Suppressor macrophage treated with lipopolysaccharide for 1 hour (primary cell): Measurements from ENCODE around the gene LSG1.
A peak's percentile ranks its signal among the peaks of the same experiment; 100 is the strongest.

Experiments
- DNase-seq, 3 donors: peaks; one replicate each; pipeline ENCODE4 v3.0.0-alpha.2; 2020 to 2022

LSG1 gene

DNA sequence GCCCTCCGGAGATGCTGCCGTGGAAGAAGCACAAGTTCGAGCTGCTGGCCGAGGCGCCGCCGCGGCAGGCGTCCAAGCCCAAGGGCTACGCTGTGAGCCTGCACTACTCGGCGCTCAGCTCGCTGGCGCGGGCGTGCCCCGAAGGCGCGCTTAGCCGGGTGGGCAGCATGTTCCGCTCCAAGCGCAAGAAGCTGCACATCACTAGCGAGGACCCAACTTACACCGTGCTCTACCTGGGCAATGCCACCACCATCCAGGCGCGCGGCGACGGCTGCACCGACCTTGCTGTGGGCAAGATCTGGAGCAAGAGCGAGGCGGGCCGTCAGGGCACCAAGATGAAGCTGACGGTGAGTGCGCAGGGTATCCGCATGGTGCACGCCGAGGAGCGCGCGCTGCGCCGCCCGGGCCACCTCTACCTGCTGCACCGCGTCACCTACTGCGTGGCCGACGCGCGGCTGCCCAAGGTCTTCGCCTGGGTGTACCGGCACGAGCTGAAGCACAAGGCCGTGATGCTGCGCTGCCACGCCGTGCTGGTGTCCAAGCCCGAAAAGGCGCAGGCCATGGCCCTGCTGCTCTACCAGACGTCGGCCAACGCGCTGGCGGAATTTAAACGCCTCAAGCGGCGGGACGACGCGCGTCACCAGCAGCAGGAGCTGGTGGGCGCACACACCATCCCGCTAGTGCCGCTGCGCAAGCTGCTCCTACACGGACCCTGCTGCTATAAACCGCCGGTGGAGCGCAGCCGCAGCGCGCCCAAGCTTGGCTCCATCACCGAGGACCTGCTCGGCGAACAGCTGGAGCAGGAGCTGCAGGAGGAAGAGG lies 15.0 kb upstream of the LSG1 start:
- DNase-seq = peak in 1 of 3 donors; percentile 51

DNA sequence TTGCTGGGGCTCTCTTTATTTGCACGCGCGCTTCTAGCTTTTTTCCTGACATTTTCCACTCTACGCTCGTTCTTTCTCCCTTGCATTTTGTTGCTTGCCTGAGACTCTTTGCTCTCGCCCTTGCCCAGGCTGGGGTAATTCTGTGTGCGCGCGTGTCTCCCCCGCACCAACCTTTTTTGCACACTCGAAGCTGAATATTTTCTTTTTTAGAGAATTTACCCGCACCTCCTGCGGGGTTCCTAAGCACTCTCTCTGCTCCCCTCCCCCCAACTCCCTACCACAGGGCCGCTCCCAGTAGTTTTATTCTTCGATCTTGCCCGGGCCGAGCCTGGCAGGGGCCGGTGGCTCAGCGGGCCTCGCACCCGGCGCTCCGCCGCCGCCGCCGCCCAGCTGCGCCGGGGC lies 14.4 kb upstream of the LSG1 start:
- DNase-seq = no peak

DNA sequence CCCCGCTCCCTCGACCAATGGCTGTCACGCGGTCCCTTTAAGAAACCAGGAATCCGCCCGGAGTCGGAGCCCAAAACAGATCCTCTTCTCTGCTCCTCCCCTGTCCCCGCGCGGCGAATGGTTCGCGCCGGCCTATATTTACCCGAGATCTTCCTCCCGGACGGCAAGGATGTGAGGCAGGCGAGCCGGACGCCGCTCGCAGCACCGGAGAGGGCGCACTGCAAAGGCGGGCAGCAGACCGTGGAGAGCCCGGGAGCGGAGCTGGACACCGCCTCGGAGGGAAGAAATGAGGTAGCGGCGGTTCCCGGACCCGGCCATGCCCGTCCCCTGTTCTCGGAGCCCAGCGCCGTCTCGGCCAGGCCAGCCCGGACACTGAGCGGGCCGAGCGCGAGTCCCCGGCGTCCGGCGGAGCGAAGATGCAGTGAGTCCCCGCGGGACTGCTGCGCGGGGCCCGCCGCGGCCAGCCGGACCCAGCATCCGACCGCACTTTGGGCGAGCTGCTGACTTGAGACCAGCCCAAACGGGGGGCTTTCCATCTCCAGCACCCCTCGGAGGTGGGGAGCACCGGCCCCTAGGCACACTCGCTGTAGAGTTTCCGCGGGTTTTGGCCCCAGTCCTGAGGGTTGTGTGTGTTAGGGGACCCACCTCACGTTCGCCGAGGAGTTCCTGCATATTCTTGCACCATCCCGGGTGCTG lies 13.9 kb upstream of the LSG1 start, which contains the start of gene FAM43A:
Gene FAM43A (plus strand): TSS at position 166 of the 696 bp plus-strand sequence. CDS start 944 bp downstream, outside the sequence.
- peak; percentile 95 to 96 (median 95) for DNase-seq

DNA sequence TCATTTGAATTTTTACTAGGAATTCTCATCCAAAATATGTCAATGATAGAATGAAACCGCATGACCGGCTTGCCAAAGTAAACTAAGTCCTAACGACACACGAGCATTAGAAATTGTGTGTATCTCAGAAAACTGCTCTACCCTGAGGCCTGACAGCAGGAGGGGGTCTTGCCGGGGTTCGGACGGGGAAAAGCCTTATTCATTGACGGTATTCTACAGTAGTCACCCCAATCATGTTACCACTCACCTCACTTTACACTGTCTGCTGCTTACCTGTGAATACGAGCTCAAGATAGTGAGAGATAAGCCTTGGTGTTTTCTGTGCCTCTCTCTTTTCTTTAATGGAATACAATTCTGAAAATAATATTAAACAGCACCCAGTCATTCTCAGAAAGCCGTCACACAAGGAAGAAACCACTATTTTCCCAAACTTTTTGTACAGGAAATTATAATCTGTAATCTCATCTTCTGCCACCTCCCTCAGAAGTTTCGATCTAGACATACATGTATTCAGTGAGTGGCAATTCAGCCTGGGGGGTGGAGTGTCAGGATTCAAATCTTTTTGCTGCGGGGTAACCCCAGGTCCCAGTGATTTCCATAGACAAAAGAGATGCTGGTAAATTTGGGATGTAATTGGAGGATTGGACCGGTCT lies 13.2 kb upstream of the LSG1 start:
- no peak for DNase-seq

DNA sequence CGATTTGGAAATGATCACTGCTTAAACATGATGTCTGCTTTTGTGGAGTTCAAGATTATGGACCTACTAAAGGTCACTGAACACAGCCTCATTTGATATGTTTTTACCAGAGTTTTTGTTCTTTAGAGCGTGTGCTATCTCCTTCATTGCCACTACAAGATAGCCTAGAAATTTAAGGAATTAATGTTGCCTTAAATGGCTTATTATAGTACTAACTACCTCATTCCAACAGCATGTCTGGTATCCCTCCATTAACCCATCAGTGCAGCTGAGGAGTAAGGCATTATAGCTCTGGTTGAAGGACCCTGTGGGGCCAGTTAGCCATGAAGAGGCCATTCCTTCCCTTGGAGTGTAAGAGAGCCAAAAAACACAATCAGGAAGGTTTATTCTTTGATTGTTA lies 11.4 kb upstream of the LSG1 start:
- no peak for DNase-seq

DNA sequence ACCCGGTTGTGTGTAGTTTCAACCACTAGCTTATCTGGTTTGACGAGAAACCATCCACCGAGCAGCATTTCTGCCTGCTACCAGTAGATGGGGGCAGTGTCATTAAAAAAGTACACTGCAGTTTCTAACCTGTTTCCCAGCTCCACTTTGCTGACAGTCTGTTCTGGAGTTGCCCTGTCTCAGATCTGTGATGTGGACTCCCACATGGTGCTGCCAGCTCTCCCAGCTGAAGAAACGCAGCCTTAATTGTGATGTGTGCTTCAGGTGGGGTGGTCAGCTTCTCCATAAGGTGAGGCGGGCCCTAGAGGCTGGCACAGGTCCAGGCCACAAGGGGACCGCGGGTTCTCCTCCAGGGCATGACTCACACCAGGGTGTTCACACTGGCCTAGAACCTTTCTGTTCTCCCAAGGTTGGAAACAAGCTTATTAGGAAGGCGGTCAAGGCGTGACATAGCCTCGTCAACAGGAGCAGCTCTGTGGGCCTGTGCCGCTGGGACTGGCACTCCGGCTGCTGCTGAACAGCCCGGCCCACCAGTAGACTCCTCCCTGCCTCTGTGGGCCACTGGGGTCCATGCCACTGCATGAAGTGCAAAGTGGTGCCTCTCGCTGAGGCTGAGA lies 10.8 kb upstream of the LSG1 start:
- DNase-seq = peak; percentile 72 to 83 (median 76)

DNA sequence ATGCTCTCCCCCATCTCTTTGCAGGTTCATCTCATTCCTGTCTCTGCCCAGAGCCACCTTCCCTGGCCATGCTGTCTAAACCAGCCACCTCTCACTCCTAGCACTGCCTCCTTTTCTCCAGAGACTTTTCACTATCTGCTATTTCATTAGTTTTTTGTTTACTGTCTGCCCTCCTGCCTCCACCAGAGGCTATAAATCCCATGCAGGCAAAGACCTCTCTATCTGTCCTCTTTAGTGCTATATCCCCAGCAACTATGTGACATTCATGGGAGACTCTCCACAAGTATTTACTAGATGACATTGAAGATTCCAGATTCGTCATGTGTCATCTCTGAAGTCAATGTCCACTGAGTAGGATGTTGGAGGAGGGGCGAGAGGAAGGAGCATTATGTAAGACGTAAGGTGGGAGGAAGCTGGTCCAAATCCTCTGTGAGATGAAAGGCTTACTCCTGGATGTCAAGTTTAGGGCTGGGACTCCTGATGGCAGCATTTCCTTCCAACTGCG lies 10.2 kb upstream of the LSG1 start:
- no peak for DNase-seq

DNA sequence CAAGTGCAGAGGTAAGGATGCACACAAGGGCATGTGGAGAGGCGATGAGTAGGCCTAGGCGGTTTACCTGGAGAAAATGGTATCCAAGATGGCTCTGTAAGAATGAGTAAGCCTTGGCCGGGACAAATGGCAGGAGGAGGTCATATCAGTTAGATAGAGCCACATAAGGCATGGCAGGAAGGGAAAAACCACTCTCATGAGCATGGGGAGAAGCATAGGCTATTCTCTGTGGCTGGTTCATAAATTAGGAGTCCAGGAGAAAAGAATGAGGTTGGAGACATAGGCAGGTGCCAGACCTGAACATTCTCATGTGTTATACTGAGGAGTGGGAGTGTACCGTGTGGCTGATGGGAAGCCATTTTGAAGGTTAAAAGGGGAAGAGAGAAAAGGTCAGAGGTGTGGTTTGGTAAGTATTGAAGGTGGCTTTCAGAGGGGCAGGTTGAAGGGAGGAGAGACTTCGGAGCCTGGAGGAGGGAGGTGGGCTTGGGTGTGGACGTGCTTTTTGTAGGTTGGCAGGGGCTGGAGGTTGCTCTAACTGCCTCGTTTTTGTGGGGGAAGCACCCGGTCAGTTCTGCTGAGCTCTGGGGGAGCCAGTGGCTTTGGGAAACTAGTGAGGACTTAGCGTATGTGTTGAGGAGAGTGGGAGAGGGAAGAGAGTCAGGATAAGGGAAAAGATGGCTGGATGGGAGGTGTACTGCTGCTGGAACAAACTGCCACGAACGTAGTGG lies 9.1 kb upstream of the LSG1 start:
- no peak for DNase-seq

DNA sequence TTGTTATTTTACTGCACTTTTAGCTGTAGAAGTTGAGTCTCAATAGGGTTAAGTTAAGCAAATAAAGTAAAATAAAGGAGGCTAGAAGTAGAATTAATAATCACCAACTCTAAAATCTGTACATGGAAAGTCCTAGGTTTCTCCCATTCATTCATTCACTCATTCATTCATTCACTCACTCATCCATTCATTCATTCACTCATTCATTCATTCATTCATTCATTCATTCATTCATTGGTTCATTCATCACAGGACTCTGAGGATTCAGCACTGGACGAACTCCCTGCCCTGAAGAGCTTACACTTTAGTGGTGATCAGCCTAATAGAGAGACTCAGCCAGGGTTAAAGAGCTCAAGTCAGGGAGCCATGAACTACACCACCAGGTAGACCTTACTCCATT lies 4.5 kb upstream of the LSG1 start:
- no peak for DNase-seq

DNA sequence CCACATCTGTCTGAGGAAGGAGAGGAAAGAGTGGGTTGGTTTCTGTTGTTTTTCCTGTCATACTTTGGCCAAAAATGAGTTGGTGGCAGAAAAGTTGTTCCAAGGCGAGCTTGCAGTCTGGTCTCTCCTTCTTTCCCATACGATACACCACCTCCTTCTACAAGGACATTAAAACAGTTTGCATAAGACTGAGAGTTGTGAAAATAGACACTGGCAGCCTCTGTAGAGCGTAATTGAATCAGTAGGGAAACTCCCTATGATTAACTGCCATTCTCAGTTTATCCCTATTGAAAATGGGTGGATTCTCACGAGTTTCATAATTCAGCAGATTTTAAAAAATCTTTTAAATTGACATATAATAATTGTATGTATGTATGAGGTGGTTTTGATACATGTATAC lies 3.7 kb upstream of the LSG1 start:
- DNase-seq = peak; percentile 24 to 42 (median 36)

DNA sequence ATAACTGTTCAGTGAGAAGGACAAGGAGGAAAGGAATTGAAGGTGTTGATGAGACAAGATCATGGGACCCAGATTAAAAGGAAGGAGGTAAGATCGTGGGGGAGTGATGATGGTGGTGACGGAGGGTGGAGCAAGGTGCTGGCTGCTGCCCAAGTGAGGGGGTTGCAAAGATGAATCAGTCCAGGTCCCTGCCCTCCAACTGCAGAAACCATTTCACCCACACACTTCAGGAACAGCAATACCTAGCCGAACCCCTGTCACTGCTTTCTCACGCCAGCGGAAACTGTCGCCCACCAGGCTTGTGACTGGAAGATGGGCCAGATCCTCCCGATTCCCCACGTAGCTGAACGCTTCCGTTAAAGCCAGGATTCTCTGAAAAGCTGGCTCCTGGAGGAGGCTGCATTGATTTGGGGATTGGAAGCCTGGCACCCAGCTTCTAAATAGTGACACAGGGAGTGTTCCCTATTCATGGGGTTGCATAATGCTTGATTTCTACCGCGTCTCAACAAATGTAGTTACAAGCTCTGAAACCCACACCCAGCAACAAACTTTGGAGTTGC lies 3.2 kb upstream of the LSG1 start:
- DNase-seq = peak in 1 of 3 donors; percentile 28

DNA sequence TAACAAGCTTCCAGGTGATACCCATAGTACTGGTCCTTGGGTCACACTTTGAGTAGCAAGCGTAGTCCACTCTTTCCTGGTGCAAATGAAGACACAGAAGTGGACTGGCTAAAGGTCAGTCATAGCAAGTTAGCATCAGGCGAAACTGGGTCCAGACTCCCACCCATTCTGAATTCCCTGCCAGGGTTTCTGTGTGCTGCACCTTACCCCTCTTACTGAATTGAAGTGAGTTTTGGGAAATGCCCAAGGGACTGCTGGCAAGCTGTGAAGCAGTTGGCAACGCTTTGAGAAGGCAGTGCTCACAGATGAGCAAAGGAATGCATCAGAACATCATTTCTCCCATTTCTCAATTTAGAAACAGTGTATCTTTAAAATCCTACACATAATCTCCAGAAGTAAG lies 1.8 kb upstream of the LSG1 start:
- DNase-seq = peak in 1 of 3 donors; percentile 10

DNA sequence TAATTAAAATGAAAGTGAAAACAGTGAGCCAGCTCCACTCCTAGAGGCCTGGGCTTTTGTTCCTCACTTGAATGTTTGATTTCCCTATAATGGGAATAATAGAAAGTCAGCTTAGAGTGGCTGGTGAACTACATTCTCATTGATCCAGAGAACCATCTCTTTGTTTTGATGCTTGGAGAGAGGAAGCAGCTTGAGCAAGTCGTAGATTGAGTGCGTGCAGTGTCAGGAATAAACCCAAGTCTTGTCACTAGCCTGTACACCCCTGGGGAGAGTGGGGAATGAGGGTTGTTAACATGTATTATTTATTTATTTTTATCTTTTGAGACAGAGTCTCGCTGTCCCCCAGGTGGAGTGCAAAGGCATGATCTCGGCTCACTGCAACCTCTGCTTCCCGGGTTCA lies 885 bp upstream of the LSG1 start:
- DNase-seq = no peak

DNA sequence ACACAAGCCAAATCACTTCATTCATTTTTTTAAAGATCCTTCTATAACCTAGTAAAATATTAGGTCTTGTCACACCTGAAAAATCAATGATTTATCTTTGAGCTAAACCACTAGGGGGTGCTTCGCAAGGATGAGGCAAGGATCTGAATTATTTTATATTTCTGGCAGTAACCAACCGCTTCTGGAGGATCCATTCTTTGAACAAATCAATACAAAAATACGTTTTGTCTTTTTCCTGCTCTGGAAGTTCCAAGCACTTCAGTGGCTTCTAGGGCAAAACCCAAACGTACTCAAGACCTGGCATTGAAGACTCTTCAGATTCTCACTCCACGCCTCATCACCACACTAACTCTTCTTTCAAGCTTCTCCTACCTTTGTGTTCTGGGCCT lies 486 bp downstream of the LSG1 start:
- peak; percentile 58 to 64 (median 58) for DNase-seq

DNA sequence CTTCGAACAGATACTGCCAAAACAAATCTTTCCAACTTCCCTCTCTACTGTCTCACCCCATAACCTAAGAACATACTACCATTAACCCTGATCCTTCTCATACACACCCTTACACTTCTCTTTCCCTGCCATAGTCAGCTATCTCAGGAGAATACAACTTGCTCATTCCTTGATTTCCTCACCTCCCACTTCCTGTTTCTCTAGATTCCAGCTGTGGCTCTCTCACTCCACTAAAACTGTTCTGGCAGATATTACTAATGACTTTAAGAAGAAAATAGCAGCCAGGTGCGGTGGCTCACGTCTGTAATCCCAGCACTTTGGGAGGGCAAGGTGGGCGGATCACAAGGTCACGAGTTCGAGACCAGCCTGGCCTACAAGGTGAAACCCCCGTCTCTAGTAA lies 4.6 kb downstream of the LSG1 start:
- DNase-seq = peak in 1 of 3 donors; percentile 18

DNA sequence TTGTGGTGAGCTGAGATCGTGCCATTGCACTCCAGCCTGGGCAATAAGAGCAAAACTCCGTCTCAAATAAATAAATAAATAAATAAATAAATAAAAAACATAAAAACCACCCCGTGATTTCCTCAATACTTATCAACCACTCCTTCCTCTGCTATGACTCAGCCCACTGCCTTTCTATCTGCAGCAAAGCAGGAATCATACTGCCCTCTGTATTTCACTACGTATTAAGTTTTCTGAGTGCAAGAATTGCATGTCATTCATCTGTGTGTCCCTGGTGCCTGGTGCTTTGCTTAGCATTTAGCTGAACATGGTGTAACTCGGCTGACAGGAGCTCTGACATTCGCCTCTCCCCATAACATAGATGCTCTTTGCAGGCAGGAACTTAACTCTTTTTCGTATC lies 7.1 kb downstream of the LSG1 start:
- DNase-seq = peak in 1 of 3 donors; percentile 21

DNA sequence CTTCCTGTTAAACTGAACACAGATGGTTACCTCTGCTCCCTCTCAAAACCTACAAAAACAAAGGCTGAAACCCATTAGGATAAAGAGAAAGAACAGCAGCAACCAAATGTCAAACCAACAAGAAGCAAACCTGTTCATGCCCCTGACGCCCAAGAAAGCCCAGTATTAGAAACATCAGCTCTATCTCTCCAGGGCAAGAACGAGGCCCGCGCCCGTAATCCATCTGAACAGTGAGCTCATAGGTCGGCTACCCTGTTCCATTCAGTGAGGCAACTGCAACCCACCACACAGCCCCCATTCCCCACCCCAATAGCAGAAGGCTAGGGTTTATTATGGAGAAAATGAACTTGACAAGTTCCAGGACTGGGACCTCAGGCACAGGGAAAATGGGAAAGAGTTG lies 10.0 kb downstream of the LSG1 start:
- DNase-seq = peak in 1 of 3 donors; percentile 14

DNA sequence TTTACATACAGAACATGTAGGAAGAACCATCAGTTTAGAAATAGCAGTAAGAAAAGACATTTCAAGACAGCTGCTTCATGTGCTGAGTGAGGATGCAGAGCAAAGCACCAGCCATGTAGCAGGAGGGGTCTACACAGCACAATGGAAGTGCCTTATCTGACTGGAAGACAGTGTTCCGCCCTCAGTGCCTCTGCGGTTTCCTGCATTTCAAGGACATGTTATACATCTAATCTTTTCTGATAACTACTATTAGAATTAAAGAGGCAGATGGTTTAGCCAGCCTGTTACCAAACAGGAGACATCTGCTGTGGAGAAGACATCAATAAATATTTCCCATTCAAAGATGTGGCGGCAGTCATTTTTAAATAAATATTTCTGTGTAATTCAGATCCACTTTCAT lies 10.6 kb downstream of the LSG1 start:
- peak in 1 of 3 donors; percentile 12 for DNase-seq

DNA sequence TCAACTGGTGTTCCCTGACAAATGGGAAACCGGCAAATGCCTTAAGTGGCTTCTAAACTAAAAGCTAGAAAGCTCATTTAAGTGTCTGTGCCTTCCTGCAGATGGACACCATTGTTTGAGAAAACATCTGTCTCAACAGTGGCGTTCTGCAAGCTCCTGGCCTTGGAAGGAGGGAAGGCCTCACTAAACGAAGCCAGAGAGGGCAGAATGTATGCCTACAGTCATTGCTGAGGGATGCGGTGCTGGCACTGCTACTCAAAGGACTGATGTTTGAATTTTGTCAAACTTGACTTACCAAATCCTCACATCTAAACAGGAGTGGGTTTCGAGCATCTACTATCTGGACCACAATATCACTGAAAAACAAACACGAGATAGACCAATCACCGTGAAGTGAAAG lies 12.2 kb downstream of the LSG1 start:
- DNase-seq = no peak

DNA sequence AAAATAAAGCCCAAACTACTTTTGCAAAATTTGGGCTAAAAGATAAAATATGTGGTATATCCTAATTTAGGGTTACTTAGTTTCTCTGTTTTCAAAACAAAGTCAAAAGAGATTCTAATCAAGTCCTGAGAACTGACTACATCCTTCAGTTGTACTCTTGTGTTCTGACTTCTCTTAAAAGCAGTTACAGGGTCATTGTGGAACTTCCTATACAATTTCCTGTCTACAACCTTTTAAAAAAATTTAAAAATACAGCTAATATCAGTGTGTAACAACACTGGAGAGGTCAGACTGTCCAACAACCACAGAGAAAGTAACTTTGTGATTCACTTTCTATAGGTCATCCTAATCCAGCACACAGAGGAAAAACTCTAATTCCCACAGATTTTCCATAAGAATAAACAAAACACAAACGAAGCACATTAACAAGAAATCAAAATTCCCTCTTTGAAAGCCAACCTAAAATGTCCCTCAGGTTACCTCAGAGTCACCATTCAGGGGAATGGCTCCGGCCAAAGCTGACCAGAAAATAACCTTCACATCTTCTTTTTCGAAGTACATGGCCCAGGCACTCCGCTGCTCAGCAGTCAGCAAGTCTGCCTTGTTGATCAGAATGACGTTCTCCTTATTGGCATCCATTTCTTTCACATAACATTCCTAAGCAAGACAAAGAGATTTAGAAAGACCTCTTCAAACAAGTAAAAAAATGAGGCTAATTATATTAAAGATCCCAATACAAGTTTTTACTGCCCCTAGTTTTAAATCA lies 13.3 kb downstream of the LSG1 start:
- DNase-seq = no peak

DNA sequence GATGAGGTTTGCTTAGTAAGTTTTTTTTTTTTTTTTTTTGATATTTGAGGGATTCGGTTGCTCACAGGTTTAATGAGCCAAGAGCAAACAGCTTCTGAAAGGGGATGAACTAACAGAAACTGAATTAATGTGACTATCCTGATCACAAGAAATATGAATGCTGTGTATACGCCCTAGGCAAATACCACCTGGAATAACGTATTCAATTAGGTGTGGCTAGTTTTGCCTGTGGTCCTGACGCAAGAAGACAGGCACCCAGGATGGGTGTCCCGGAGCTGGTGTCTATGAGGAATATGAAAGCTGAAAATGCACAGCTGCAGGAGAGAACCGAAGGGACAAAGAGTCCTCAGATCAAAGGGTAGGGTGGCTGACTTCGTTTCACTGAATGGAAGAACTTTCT lies 14.6 kb downstream of the LSG1 start:
- no peak for DNase-seq
